TTC549 (cell line): ENCODE data around the gene UBAP1L.
"Not testable (repeated sequence)": the region's sequence is repeated elsewhere in the genome, so short reads cannot be mapped to it uniquely, and the experiment has no call there.

ENCODE experiments used
- FAIRE-seq: peaks from 2 replicates; lab custom pipeline; 2012; peaks lifted over from hg19 to GRCh38; lab: Jason Lieb, UNC

UBAP1L gene

DNA sequence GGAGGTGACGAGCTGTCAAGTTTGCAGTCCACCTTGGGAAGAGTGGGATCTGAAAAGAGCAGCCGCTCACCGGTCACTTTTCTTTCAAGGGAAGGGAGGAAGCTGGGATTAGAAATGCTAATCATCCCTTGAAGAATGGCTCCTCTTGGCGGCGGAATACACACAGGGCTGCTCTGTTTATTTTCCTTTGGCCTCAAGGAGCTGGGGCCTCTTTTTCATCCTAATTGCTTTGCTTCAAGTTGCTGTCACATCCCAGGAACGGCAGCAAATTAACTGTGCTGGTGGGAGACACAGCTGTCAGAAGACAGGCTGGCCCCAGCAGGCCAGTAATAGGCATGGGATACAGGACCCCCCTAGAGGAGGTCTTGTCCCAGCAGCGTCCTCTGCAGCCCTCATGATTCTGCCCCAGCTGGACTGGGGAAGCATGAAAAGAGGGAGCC, 31.7 kb downstream of the UBAP1L start:
- no peak for FAIRE-seq

- no peak for FAIRE-seq
These were observed 32.6 kb downstream of the UBAP1L start for GRCh38 chr15:65082303-65082953.

GRCh38 chr15:65081758-65082157, 33.2 kb downstream of the UBAP1L start:
- FAIRE-seq: no peak

- no peak for FAIRE-seq
These were observed 33.7 kb downstream of the UBAP1L start for GRCh38 chr15:65081270-65081669.

- FAIRE-seq: no peak
These were observed 35.4 kb downstream of the UBAP1L start for GRCh38 chr15:65079580-65079979.

DNA sequence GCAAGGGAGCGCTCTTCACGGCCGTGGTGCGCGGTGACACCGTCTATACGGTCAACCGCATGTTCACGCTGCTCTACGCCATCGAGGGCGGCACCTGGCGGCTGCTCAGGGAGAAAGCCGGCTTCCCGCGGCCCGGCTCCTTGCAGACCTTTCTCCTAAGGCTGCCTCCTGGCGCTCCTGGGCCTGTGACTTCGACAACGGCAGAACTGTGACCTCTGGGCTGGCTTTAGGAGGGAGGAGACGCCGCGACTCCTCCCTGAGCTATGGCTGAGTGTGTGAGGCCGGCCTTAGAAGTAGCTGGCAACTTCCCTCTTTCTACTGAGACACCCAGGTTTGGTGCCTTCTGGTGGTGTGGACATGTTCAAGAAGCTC, 37.0 kb downstream of the UBAP1L start:
- no peak for FAIRE-seq

DNA sequence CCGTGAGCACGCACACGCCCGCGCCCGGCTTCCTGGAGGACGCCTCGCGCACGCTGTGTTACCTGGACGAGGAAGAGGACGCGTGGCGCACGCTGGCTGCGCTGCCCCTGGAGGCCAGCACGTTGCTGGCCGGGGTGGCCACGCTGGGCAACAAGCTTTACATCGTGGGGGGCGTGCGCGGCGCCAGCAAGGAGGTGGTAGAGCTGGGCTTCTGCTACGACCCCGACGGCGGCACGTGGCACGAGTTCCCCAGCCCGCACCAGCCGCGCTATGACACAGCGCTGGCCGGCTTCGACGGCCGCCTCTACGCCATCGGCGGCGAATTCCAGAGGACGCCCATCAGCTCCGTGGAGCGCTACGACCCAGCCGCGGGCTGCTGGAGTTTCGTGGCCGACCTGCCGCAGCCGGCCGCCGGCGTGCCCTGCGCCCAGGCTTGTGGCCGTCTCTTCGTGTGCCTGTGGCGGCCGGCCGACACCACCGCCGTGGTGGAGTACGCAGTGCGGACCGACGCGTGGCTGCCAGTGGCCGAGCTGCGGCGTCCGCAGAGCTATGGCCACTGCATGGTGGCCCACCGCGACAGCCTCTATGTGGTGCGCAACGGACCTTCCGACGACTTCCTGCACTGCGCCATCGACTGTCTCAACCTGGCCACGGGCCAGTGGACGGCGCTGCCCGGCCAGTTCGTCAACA, 37.6 kb downstream of the UBAP1L start:
- FAIRE-seq: no peak

- FAIRE-seq: no peak
These were observed 38.3 kb downstream of the UBAP1L start, which contains the start of gene KBTBD13 for GRCh38 chr15:65076486-65077290. TSS of gene KBTBD13 (plus strand) at chr15:65076746. CDS start at chr15:65076816, 70 bp downstream.

DNA sequence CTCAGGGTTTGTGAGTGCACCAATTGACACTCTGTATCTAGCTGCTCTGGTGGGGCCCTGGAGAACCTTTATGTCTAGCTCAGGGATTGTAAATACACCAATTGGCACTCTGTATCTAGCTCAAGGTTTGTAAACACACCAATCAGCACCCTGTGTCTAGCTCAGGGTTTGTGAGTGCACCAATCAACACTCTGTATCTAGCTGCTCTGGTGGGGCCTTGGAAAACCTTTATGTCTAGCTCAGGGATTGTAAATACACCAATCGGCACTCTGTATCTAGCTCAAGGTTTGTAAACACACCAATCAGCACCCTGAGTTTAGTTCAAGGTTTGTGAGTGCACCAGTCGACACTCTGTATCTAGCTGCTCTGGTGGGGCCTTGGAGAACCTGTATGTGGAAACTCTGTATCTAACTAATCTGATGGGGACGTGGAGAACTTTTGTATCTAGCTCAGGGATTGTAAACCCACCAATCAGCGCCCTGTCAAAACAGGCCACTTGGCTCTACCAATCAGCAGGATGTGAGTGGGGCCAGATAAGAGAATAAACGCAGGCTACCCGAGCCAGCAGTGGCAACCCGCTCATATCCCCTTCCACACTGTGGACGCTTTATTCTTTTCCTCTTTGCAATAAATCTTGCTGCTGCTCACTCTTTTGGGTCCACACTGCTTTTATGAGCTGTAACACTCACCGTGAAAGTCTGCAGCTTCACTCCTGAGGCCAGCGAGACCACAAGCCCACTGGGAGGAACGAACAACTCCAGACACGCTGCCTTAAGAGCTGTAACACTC, 39.2 kb downstream of the UBAP1L start:
- FAIRE-seq: not testable (repeated sequence)

- not testable (repeated sequence) for FAIRE-seq
These were observed 40.1 kb downstream of the UBAP1L start for GRCh38 chr15:65074946-65075345.

- no peak for FAIRE-seq
These were observed 42.4 kb downstream of the UBAP1L start for GRCh38 chr15:65072617-65073016.

- no peak for FAIRE-seq
These were observed 43.0 kb downstream of the UBAP1L start for GRCh38 chr15:65072027-65072426.

DNA sequence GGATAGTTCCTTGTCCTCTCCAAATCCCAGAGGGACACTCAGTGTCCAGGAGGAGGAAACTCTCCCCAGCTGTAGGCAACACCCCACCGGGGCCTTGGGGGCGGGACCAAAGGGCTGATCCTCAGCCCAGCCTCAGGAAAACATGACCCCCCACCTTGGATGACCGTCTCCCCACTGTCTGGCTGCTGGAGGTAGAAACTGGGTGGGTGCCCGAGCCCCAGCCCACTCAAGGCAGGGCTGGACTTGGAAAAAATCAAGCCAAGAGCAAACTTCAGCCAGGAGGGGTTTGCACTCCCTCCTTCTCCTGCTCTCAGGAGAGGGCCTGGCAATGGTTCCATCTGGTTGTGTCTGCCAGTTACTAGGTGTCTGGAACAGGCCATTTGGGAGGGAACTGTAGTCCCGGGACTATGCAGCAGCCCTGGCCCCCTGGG, 43.6 kb downstream of the UBAP1L start:
- FAIRE-seq: no peak

DNA sequence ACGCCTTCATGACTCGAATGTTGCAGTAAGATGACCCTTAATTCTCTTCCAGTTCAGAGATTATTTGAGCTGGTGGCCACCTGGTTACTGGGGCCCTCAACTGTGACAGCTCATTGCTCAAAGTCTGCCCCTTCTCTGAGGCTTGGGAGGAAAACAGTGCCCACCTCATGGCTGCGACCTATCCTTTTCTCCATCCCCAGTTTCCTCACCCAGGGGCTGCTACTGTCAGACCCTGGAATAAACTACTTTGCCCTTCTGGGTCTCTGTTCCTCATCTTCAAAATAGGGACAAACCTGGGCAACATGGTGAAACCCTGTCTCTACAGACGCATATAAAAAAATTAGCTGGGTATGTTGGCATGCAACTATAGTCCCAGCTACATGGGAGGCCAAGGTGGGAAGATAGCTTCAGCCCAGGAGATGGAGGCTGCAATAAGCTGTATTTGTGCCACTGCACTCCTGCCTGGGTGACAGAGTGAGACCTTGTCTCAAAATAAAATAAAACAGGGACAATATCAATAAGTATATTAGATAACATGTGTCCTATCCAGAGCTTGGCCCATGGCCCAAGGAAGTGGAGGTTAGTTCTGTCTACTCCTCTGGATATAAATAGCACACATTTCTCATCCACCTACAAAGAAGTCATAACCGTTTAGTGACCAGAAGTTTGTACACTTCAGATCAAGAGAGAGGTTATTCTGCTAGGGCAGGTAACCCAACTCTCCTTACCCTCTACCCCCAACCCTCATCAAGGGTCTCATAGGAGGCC, 45.0 kb downstream of the UBAP1L start:
- no peak for FAIRE-seq

DNA sequence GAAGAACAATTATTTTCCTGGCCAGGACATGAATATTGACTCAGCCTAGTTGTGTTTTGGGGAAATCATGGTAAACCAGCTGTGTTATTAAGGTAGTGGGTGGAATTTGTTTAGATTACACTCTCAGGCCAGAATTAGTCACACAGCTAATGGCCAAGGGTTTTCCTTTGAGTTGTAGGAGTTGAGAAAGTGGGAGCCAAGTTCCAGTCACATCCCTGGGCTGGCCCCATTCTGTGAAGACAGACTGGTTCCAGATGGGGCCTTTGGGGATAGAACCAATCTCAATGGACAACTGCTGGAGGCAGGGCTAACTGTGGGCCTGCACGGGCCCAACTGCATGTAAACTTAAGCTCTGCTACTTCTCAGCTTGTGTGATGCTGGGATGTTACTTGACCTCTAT, 45.8 kb downstream of the UBAP1L start:
- FAIRE-seq: no peak

DNA sequence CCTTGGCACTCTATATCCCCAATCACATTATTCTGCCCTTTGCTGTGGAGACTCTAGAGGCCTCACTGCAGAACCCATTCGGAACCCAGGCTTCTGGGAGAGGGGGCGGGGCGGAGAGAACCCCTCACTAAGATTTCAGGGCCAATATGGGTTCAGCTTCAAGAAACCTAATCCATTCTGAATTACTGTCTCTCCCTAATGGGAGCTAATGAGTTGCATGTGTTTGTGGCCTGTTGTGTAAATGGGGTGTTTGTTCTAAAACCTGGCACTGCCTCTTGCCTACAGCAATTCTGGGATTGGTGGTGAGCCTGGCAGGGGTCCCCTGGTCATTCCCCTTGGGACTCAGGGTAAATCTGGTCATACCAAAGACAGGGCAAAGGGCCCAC, 46.6 kb downstream of the UBAP1L start:
- no peak for FAIRE-seq

GRCh38 chr15:65067645-65068402, 47.2 kb downstream of the UBAP1L start, which contains the start of gene RASL12:
TSS of gene RASL12 (minus strand) at chr15:65067991. CDS start at chr15:65067835, 156 bp downstream.
- FAIRE-seq: no peak

GRCh38 chr15:65067317-65067644, 47.7 kb downstream of the UBAP1L start:
- FAIRE-seq: no peak

DNA sequence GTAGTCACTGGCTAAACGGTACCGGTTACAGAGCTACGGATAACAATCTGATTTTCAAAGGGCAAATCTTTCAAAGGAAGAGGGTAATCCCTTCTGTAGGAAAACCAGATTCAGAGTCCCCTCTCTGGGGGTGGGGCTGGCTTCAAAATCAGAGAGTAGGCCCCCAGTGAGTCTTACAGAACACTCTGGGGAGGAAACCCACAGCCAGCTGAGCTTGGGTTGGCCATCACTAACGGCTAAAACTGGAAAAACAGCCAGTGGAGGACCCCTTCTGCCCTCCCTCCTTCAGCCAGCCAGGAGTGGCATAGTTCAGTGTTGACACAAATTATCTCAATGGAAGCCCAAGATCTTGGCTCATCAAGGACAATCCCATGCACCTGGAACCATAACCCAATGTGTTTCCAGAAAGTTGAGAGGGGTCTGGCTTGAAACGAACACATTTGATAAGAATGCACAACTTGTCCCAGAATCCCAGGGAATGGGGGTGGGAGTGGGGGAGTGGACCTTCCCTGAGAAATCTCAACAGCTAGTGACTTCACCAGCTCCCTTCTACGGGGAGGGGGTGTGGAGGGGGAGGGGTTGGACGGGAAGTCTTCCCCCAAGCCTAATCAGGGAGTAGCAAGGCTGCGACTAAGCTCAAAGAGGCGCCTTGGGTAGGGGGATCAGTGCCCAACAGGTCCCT, 48.2 kb downstream of the UBAP1L start:
- FAIRE-seq: no peak

DNA sequence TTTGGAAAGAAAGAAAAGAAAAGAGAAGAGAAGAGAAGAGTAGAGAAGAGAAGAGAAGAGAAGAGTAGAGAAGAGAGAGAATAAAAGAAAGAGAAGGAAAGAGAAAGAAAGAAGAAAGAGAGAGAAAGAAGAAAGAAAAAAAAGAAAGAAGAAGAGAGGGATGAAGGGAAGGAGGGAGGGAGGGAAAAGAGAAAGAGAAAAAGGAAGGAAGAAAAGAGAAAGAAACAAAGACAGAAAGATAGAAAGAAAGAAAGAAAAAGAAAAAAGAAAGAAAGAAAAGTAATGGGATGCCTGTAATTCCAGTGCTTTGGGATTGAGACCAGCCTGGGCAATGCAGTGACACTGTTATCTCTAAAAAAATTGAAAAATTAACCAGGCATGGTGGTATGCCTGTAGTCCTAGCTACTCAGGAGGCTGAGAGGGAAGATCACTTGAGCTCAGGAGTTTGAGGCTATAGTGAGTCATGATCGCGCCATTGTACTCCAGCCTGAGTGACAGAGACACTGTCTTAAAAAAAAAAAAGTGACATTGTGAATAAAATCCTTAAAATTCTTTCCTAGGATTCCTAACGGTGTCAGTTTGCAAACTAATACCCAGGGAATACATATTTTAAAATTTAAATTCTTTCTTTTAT, 48.9 kb downstream of the UBAP1L start:
- no peak for FAIRE-seq
